ENCODE measurements around the gene CCDC27.

Gene CCDC27

GRCh38 chr1:3772027-3772714, 19.9 kb downstream of the CCDC27 start:
- no peak for DNase-seq (ENCODE audit: extremely low read depth, low read depth)
- H3K4me3 ChIP-seq (replicated peaks; ENCODE audit: low read depth, low read length): peak overlapping the region; percentile 50
- TF ChIP-seq CTCF (IDR thresholded peaks at IDR 0.05; ENCODE audit: low read depth, low read length, missing control alignments): no peak

DNA sequence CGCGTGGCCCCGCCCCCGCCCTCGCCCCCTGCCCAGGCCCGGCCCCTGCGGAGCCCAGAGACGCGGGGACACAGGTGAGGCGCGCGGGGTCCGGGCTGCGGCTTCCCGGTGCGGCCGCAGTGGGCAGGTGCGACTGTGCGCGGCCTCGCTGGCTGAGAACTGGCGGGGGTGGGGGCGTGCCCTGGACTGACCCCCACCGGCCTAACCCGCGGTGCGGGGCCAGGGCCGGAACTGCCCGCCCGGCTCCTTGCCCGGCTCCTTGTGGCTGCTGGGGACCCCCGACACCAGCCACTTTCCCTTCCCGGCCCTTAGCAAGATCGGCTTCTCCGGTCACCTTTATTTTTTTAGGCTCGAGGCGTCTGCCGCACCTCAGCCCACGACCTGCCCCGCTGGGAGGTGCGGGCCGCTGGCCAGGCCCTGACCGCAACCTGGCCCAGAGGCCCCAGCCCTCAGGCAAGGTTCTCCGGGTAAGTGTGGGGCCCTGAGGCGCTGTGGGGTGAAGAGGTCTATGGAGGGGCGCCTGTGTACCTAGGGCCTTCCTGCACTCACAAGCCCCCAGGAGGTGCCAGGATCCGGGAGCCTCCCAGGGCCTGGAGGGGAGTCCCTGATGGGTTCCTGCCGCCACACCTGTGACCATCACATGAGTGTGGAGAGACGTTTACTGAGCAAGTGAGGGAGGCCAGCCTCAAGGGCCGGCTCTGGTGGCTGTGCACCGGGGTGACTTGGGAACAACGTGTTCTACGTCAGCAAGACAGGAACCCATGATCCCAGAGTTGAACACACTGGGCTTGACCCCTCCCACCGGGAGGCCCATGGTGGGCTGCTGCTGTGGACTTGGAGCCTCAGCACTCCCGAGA, 20.7 kb downstream of the CCDC27 start, which contains the start of gene SMIM1:
TSS of gene SMIM1 (plus strand) at position 35 of the 857 bp plus-strand sequence. CDS start 2,625 bp downstream, outside the sequence.
- H3K4me3 ChIP-seq (replicated peaks; ENCODE audit: low read depth, low read length): peak within 1 kb of the TSS; percentile 50
- no peak for DNase-seq (ENCODE audit: extremely low read depth, low read depth)
- TF ChIP-seq CTCF (IDR thresholded peaks at IDR 0.05; ENCODE audit: low read depth, low read length, missing control alignments): no peak

DNA sequence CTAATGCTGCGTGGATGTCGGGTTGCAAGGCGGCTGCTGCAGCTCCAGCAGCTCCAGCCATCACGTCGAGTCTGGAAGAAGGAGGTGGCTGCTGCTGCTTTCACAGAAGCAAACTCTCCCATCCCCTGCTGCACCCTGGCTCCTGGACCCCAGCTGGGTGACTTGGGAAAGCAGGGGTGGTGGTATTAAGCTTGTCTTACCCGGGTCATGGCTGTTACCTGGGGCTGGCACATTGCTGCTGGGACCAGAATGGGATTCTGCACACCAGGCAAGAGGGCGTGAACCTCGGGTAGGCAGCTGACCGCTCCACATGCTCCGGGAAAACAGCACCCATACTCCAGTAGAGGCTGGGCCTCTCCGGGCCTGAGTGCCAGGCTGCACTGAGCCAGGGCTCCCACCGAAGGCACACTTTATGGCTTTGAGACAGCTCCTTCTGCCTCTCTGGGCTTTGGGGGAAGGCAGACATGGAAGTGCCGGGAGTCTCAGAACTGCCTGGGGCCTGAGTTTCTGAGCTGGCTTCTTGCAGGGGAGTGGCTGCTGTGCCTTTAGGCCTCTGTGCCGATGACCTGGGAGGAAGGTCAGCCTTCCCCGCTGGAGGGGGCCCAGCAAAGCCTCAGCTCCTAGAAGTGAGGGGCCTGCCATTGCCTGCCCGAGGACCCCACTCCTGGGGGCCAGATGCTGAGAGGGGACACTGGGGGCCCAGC, 21.5 kb downstream of the CCDC27 start:
- no peak for TF ChIP-seq CTCF (IDR thresholded peaks at IDR 0.05; ENCODE audit: low read depth, low read length, missing control alignments)
- DNase-seq (ENCODE audit: extremely low read depth, low read depth): no peak
- no peak overlapping the region for H3K4me3 ChIP-seq (replicated peaks; ENCODE audit: low read depth, low read length)

GRCh38 chr1:3774276-3774945, 22.2 kb downstream of the CCDC27 start:
- no peak for TF ChIP-seq CTCF (IDR thresholded peaks at IDR 0.05; ENCODE audit: low read depth, low read length, missing control alignments)
- no peak overlapping the region for H3K4me3 ChIP-seq (replicated peaks; ENCODE audit: low read depth, low read length)
- DNase-seq (ENCODE audit: extremely low read depth, low read depth): no peak

GRCh38 chr1:3774946-3775489, 22.8 kb downstream of the CCDC27 start:
- DNase-seq (ENCODE audit: extremely low read depth, low read depth): no peak
- no peak for TF ChIP-seq CTCF (IDR thresholded peaks at IDR 0.05; ENCODE audit: low read depth, low read length, missing control alignments)
- no peak overlapping the region for H3K4me3 ChIP-seq (replicated peaks; ENCODE audit: low read depth, low read length)

All from HFF-Myc (cell line).